Measurements from ENCODE around the gene CMC1.
A peak's percentile ranks its signal among the peaks of the same experiment; 100 is the strongest.
"Not testable (repeated sequence)": the region's sequence is repeated elsewhere in the genome, so short reads cannot be mapped to it uniquely, and the experiment has no call there.

CMC1 gene

GRCh38 chr3:28268989-28269388, 27.6 kb downstream of the CMC1 start:
- no peaks in the 10 kb centered on the region for H3K4me1 ChIP-seq (ENCODE audit: insufficient read depth, low read length, severe bottlenecking)
- TF ChIP-seq CTCF (IDR thresholded peaks at IDR 0.05; ENCODE audit: low read length) (peak; percentile 60), EZH2 (IDR thresholded peaks at IDR 0.05; ENCODE audit: borderline replicate concordance, low read length) (no peak)
- H3K4me3 ChIP-seq (ENCODE audit: low read depth, low read length, poor library complexity, severe bottlenecking) = no peak overlapping the region
- H3K9me2 ChIP-seq (ENCODE audit: low read depth, low read length) = no peaks in the 10 kb centered on the region
- H3K36me3 ChIP-seq (ENCODE audit: insufficient read depth, low read length) = peaks cover 59% of the 10 kb centered on the region
- H3K79me2 ChIP-seq (ENCODE audit: insufficient read depth, low read length) = no peaks in the 10 kb centered on the region
- no peak overlapping the region for H3K27ac ChIP-seq (ENCODE audit: low read depth, low read length, poor library complexity, severe bottlenecking)
- H3K9ac ChIP-seq (ENCODE audit: low read length) = no peak overlapping the region
- 0 out of 2 replicates have a peak, but pooled peaks cover 4% of the 10 kb centered on the region for H3K9me3 ChIP-seq (ENCODE audit: low read length)
- no peak overlapping the region for H2AFZ ChIP-seq (ENCODE audit: low read length)
- no peaks in the 10 kb centered on the region for H4K20me1 ChIP-seq (ENCODE audit: insufficient read depth, low read length)
- no peak overlapping the region for H3K4me2 ChIP-seq (ENCODE audit: low read length)
- H3K27me3 ChIP-seq (ENCODE audit: insufficient read depth, low read length) = no peaks in the 10 kb centered on the region
- H3F3A ChIP-seq (ENCODE audit: insufficient read depth, low read length) = no peaks in the 10 kb centered on the region

- not testable (repeated sequence) for H3K27me3 ChIP-seq (ENCODE audit: insufficient read depth, low read length); H3F3A ChIP-seq (ENCODE audit: insufficient read depth, low read length); H3K27ac ChIP-seq (ENCODE audit: low read depth, low read length, poor library complexity, severe bottlenecking); H4K20me1 ChIP-seq (ENCODE audit: insufficient read depth, low read length); H3K4me1 ChIP-seq (ENCODE audit: insufficient read depth, low read length, severe bottlenecking); H3K79me2 ChIP-seq (ENCODE audit: insufficient read depth, low read length); H3K9me2 ChIP-seq (ENCODE audit: low read depth, low read length); H3K4me2 ChIP-seq (ENCODE audit: low read length); H2AFZ ChIP-seq (ENCODE audit: low read length); H3K4me3 ChIP-seq (ENCODE audit: low read depth, low read length, poor library complexity, severe bottlenecking); H3K9me3 ChIP-seq (ENCODE audit: low read length); H3K9ac ChIP-seq (ENCODE audit: low read length)
- peaks cover 51% of the 10 kb centered on the region for H3K36me3 ChIP-seq (ENCODE audit: insufficient read depth, low read length)
Observed at GRCh38 chr3:28269884-28270283, 28.5 kb downstream of the CMC1 start.

GRCh38 chr3:28273837-28274236, 32.4 kb downstream of the CMC1 start:
- H2AFZ ChIP-seq (ENCODE audit: low read length) = no peak overlapping the region
- peaks cover 7% of the 10 kb centered on the region; the same call in 1 of the 2 replicates for H3K9me3 ChIP-seq (ENCODE audit: low read length)
- no peaks in the 10 kb centered on the region for H3K9me2 ChIP-seq (ENCODE audit: low read depth, low read length)
- no peak overlapping the region for H3K9ac ChIP-seq (ENCODE audit: low read length)
- no peak overlapping the region for H3K4me3 ChIP-seq (ENCODE audit: low read depth, low read length, poor library complexity, severe bottlenecking)
- no peaks in the 10 kb centered on the region for H3K27me3 ChIP-seq (ENCODE audit: insufficient read depth, low read length)
- no peaks in the 10 kb centered on the region for H3K4me1 ChIP-seq (ENCODE audit: insufficient read depth, low read length, severe bottlenecking)
- TF ChIP-seq EZH2 (IDR thresholded peaks at IDR 0.05; ENCODE audit: borderline replicate concordance, low read length) (no peak), CTCF (IDR thresholded peaks at IDR 0.05; ENCODE audit: low read length) (no peak)
- no peak overlapping the region for H3K27ac ChIP-seq (ENCODE audit: low read depth, low read length, poor library complexity, severe bottlenecking)
- H3F3A ChIP-seq (ENCODE audit: insufficient read depth, low read length) = no peaks in the 10 kb centered on the region
- no peak overlapping the region for H3K4me2 ChIP-seq (ENCODE audit: low read length)
- peaks cover 34% of the 10 kb centered on the region for H3K36me3 ChIP-seq (ENCODE audit: insufficient read depth, low read length)
- H4K20me1 ChIP-seq (ENCODE audit: insufficient read depth, low read length) = no peaks in the 10 kb centered on the region
- H3K79me2 ChIP-seq (ENCODE audit: insufficient read depth, low read length) = no peaks in the 10 kb centered on the region

GRCh38 chr3:28278918-28279317, 37.5 kb downstream of the CMC1 start:
- Histone ChIP-seq H3K4me2 (ENCODE audit: low read length) (no peak overlapping the region), H4K20me1 (ENCODE audit: insufficient read depth, low read length) (no peaks in the 10 kb centered on the region), H3F3A (ENCODE audit: insufficient read depth, low read length) (no peaks in the 10 kb centered on the region), H3K9ac (ENCODE audit: low read length) (no peak overlapping the region), H3K79me2 (ENCODE audit: insufficient read depth, low read length) (no peaks in the 10 kb centered on the region), H3K36me3 (ENCODE audit: insufficient read depth, low read length) (0 out of 2 replicates have a peak, but pooled peaks cover 5% of the 10 kb centered on the region), H3K27me3 (ENCODE audit: insufficient read depth, low read length) (no peaks in the 10 kb centered on the region), H2AFZ (ENCODE audit: low read length) (no peak overlapping the region), H3K4me3 (ENCODE audit: low read depth, low read length, poor library complexity, severe bottlenecking) (no peak overlapping the region), H3K9me2 (ENCODE audit: low read depth, low read length) (no peaks in the 10 kb centered on the region), H3K4me1 (ENCODE audit: insufficient read depth, low read length, severe bottlenecking) (no peaks in the 10 kb centered on the region), H3K27ac (ENCODE audit: low read depth, low read length, poor library complexity, severe bottlenecking) (no peak overlapping the region), H3K9me3 (ENCODE audit: low read length) (peaks cover 2% of the 10 kb centered on the region; the same call in 1 of the 2 replicates)
- TF ChIP-seq CTCF (IDR thresholded peaks at IDR 0.05; ENCODE audit: low read length) (no peak), EZH2 (IDR thresholded peaks at IDR 0.05; ENCODE audit: borderline replicate concordance, low read length) (no peak)
